HK-2 (cell line): ENCODE data around the gene GALNT13.

Experiments used
- DNase-seq: peaks from one replicate; pipeline ENCODE4 v3.0.0-alpha.2; 2018; ENCODE audit not compliant: unreplicated experiment

Gene GALNT13

GRCh38 chr2:154480521-154480920 lies 608.8 kb downstream of the GALNT13 start:
- DNase-seq = no peak

- no peak for DNase-seq
Observed at GRCh38 chr2:154481336-154481735, 609.6 kb downstream of the GALNT13 start.

GRCh38 chr2:154484338-154485099 lies 612.8 kb downstream of the GALNT13 start:
- DNase-seq = no peak

GRCh38 chr2:154488801-154489200 lies 617.1 kb downstream of the GALNT13 start:
- no peak for DNase-seq

- DNase-seq = no peak
Observed at GRCh38 chr2:154489266-154489858, 617.6 kb downstream of the GALNT13 start.

GRCh38 chr2:154490530-154490929 lies 618.8 kb downstream of the GALNT13 start:
- no peak for DNase-seq

GRCh38 chr2:154495455-154495868 lies 623.7 kb downstream of the GALNT13 start:
- no peak for DNase-seq

GRCh38 chr2:154497019-154497418 lies 625.3 kb downstream of the GALNT13 start:
- no peak for DNase-seq
